HG02943 (cell line): Measurements from ENCODE around the gene PVRIG.
"Not testable (repeated sequence)": the region's sequence is repeated elsewhere in the genome, so short reads cannot be mapped to it uniquely, and the experiment has no call there.

Source experiments
- ATAC-seq: cut with Tn5 transposase; IDR thresholded peaks from one replicate; pipeline ENCODE4 v1.9.1; 2021; ENCODE audit warnings: mild to moderate bottlenecking, low read depth, moderate library complexity; ENCODE audit not compliant: unreplicated experiment

Gene PVRIG

DNA sequence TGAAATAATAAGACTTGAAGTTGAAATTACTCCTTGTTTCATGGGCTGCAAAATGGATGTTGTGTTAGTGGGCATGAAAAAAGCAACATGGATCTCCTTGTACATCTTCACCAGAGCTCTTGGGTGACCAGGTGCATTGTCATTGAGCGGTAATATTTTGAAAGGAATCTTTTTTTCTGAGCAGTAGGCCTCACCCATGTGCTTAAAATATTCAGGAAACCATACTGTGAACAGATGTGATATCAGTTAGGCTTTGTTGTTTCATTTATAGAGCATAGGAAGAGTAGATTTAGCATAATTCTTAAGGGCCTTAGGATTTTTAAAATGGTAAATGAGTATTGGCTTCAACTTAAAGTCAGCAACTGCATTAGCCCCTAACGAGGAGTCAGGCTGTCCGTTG, 26.8 kb upstream of the PVRIG start:
- no peak for ATAC-seq

- no peak for ATAC-seq
These were observed 24.5 kb upstream of the PVRIG start for GRCh38 chr7:100195222-100195621.

- not testable (repeated sequence) for ATAC-seq
These were observed 23.8 kb upstream of the PVRIG start for GRCh38 chr7:100195901-100196322.

DNA sequence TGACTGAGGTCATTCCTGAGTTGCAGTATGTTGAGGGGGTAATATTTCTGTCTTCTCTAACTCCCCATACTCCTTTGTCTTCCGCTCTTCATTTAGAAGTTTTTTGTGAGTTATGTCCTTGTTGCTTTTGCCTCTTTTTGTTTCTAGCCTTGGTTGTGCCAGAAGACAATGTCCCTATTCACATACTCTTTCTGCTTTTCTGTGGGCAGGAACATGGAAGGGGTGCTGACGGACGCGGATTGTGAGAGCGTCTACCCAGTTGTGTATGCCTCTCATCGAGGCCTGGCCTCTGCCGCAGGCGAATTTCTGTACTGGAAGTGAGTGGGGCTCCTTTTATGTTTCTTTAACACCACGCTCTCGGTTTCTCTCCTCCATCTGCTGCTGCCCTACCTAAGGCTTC, 21.5 kb upstream of the PVRIG start:
- ATAC-seq, result no peak

GRCh38 chr7:100200693-100201092, 19.1 kb upstream of the PVRIG start:
- ATAC-seq, result no peak

DNA sequence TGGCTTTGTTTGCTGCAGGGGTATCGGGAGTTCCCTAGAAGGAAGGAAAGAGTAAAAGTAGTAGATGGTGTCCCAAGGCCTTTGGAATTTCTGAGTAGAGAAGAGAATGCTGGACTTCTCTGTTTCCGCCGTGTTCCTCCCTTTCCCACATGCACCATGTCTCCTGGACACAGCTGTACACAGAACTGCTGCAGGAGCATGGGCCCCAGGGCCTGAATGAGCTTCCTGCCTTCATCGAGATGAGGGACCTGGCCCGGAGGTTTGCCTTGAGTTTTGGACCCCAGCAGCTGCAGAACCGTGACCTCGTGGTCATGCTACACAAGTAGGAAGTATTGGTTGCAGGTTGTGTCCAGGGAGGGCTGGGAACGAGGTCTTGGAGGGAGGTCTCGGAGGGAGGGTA, 15.3 kb upstream of the PVRIG start:
- ATAC-seq, result no peak

GRCh38 chr7:100208911-100209408, 10.8 kb upstream of the PVRIG start:
- ATAC-seq, result no peak

GRCh38 chr7:100209493-100209892, 10.3 kb upstream of the PVRIG start:
- ATAC-seq, result no peak

DNA sequence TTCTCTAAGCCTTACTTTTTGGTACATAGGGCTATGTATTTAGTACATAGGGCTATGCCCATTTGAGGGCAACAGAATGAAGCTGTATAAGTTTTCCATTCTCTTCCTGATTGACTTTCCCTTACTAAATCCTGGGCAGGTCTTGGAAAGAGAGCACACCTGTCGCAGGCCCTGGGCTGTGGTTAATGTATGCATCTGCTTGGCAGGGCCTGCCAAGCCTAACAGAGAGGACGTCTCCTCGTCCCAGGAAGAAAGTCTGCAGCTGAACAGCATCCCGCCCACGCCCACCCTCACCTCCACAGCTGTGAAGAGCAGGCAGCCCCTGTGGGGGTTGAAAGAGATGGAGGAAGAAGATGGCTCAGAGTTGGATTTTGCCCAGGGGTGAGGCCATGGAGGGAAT, 8.9 kb upstream of the PVRIG start:
- ATAC-seq, result no peak

DNA sequence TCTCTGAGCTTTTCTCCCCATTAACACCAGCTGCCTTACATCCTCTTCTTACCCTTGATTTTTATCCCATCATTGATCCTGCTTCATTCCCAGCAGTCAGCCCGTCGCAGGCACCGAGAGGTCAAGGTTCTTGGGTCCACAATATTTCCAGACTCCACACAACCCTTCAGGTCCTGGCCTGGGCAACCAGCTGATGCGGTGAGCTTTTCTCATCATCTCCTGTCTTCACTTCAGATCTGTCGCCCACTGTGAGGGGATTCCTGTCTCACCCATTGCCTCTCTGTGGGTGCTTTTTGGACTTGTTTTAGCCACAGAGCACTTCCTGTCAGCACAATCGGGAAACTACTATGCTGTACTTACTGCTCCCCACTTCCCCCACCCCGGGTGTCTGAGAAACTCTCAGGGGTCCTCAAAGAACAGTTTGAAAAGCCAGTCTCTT, 8.4 kb upstream of the PVRIG start:
- no peak for ATAC-seq

DNA sequence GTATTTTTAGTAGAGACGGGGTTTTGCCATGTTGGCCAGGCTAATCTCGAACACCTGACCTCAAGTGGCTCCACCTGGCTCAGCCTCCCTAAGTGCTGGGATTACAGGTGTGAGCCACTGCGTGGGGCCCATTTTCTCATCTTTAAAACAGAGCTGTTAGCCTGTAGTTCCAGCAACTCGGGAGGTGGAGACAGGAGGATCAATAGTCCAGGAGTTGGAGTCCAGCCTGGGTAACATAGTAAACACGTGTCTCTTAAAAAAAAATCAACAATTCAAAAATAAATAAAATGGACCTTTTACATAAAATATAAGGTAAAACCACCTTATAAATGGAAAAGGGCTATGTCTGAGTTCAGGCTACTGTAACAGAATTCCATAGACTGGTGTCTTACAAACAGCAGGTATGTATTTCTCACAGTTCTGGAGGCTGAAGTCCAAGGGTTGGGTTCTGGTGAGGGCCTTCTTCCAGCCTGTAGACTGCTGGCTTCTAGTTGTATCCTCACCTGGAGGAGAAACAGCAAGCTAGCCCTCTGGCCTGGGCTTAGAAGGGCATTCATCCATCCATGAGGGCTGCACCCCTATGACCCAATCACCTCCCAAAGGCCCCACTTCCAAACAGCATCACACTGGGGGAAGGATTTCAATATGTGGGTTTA, 7.0 kb upstream of the PVRIG start:
- no peak for ATAC-seq

GRCh38 chr7:100213672-100214071, 6.1 kb upstream of the PVRIG start:
- no peak for ATAC-seq

GRCh38 chr7:100214356-100214755, 5.4 kb upstream of the PVRIG start:
- not testable (repeated sequence) for ATAC-seq

- no peak for ATAC-seq
These were observed 3.9 kb upstream of the PVRIG start for GRCh38 chr7:100215895-100216294.

DNA sequence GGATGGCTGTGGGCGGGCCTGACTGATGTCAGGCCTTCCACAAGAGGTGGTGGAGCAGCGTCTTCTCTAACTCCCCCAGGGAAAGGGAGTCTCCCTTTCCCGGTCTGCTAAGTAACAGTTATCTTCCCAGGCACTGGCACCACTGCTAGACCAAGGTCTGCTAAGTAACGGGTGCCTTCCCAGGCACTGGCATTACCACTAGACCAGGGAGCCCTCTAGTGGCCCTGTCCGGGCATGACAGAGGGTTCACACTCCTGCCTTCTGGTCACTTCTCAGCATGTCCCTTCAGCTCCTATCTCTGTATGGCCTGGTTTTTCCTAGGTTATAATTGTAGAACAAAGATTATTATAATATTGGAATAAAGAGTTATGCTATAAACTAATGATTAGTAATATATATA, 1.8 kb upstream of the PVRIG start:
- not testable (repeated sequence) for ATAC-seq

- no peak for ATAC-seq
These were observed 445 bp upstream of the PVRIG start for GRCh38 chr7:100219271-100219737.

DNA sequence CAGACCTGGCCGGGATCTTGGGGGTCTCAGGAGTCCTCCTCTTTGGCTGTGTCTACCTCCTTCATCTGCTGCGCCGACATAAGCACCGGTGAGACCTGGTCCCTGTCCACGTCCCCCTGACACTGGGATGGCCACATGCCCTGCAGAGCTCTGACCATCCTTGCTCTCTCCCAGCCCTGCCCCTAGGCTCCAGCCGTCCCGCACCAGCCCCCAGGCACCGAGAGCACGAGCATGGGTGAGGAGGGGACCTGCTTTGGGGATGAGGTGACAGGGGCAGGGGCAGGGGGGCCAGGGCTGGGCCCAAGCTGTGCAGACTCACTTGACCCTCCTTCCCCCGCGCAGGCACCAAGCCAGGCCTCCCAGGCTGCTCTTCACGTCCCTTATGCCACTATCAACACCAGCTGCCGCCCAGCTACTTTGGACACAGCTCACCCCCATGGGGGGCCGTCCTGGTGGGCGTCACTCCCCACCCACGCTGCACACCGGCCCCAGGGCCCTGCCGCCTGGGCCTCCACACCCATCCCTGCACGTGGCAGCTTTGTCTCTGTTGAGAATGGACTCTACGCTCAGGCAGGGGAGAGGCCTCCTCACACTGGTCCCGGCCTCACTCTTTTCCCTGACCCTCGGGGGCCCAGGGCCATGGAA, 959 bp downstream of the PVRIG start:
- ATAC-seq, result peak; percentile 10

DNA sequence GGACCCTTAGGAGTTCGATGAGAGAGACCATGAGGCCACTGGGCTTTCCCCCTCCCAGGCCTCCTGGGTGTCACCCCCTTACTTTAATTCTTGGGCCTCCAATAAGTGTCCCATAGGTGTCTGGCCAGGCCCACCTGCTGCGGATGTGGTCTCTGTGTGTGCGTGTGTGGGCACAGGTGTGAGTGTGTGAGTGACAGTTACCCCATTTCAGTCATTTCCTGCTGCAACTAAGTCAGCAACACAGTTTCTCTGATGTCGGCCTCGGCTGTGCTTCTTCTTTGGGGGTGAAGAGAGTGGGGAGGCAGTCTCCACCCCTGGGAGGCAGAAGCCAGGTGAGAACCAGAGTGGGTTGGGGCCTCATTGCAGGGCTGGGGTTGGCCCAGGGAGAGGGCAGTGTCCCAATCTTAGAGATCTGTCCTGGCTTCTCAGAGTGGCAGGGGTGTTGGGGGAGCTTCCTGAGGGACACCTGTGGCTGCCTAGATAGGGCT, 1.5 kb downstream of the PVRIG start:
- peak; percentile 51 for ATAC-seq

GRCh38 chr7:100221767-100222444, 2.2 kb downstream of the PVRIG start:
- no peak for ATAC-seq

- ATAC-seq, result no peak
These were observed 2.8 kb downstream of the PVRIG start for GRCh38 chr7:100222445-100223132.
